ENCODE results near the gene GINS2. TPM values are rescaled to one million over a fixed set of nuclear protein-coding genes. Genes with fewer than 3 reads are reported as not detected.

GINS2 gene
- total RNA-seq, 3 donors from 2014 or later, result 0.66 to 3.1 (median 1.1) TPM

DNA sequence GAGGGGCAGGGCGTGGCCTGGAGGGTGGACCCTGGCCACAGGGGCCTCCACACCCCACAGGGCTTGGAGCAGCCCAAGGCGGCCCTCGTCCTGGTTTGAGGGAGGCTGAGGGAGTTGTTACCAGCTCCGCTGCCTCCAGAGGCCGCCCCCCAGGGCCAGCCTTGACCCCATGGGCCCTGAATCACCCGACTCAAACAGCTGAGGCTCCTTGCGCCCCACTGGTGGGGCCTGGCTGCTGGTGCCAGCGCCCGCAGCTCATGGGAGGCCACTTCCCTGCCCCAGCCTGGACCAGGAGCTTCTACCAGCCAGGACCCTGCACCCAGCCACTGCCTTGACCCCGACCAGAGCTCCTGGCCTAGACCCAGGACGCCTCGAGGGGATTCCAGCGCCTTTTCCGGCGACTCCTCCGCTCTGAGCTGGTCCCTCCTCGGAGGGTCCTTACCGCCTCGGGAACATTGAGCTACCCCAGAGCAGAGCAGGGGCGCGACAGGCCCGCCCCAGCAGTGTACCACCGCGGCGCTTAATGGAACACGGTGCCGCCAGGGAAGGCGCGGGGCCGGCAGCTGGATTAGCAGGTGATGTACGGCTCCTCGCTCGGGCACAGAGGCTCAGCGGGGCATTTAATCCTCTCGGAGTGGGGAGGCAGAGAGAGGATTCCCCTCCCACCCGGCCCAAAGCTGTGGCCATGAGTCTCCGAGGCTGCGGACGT, 38.5 kb downstream of the GINS2 start:
- intact Hi-C loops (cut with DNase I; ENCODE audit: low total_unique reads), result loop anchor here (5.0 kb wide), 1 partner anchor 943 kb away; no protein-coding TSS in a partner anchor
- H3K4me3 ChIP-seq, result peak overlapping the region in 1 of 3 donors; percentile 46
- no peaks in the 10 kb centered on the region for H3K36me3 ChIP-seq
- H3K27me3 ChIP-seq, result no peaks in the 10 kb centered on the region
- peaks cover 0 to 7% of the 10 kb centered on the region in 2 donors for H3K4me1 ChIP-seq
- H3K27ac ChIP-seq, result peak overlapping the region in 1 of 2 donors; percentile 58
- TF ChIP-seq, protein P1, sequence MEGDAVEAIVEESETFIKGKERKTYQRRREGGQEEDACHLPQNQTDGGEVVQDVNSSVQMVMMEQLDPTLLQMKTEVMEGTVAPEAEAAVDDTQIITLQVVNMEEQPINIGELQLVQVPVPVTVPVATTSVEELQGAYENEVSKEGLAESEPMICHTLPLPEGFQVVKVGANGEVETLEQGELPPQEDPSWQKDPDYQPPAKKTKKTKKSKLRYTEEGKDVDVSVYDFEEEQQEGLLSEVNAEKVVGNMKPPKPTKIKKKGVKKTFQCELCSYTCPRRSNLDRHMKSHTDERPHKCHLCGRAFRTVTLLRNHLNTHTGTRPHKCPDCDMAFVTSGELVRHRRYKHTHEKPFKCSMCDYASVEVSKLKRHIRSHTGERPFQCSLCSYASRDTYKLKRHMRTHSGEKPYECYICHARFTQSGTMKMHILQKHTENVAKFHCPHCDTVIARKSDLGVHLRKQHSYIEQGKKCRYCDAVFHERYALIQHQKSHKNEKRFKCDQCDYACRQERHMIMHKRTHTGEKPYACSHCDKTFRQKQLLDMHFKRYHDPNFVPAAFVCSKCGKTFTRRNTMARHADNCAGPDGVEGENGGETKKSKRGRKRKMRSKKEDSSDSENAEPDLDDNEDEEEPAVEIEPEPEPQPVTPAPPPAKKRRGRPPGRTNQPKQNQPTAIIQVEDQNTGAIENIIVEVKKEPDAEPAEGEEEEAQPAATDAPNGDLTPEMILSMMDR (IDR thresholded peaks at IDR 0.05), result no peak
- TF ChIP-seq POLR2AphosphoS5 (IDR thresholded peaks at IDR 0.05), result no peak
- no peaks in the 10 kb centered on the region for H3K9me3 ChIP-seq
- DNase-seq (ENCODE audit: low spot score in 2 of 2), result no peak

DNA sequence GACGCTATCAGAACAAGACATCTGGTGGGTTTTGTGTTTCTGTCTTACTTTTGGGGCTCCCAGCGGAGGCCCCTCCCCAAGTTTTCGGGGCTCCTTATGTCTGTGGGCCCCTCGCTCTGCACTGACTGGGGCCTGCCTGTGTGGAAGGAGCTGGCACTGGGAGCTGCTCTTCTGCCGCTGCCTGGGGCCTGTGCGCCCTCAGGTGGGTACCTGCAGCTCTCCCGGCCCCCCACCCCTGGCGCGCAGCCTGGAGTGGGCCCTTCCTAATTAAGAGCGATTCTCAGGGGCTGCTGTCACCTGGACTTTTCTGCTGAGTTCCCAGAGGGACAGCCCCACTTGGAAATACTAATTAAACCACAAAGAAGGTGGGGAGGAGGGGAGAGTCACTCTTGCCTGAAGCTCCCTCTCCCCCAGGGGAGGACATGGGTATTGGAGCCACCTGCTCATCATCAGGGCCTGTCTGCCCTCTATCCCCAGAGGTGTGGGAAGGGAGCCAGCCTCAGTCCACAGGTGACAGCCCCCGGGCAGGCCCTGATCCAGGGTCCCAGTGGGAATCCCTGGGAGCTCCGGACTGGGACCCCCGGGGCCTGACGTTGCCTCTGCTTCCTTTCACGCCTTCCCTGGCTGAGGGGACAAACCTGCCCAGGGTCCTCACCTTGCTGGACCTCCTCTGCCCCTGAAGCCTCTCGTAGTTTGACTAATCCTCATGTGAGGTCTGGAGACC, 39.2 kb downstream of the GINS2 start:
- H3K36me3 ChIP-seq, result no peaks in the 10 kb centered on the region
- TF ChIP-seq POLR2A (IDR thresholded peaks at IDR 0.05) (no peak), POLR2AphosphoS5 (IDR thresholded peaks at IDR 0.05) (no peak)
- TF ChIP-seq, protein P1 (IDR thresholded peaks at IDR 0.05), result no peak
- intact Hi-C loops (cut with DNase I; ENCODE audit: low total_unique reads), result loop anchor here (5.0 kb wide), 1 partner anchor 942 kb away; no protein-coding TSS in a partner anchor

DNA sequence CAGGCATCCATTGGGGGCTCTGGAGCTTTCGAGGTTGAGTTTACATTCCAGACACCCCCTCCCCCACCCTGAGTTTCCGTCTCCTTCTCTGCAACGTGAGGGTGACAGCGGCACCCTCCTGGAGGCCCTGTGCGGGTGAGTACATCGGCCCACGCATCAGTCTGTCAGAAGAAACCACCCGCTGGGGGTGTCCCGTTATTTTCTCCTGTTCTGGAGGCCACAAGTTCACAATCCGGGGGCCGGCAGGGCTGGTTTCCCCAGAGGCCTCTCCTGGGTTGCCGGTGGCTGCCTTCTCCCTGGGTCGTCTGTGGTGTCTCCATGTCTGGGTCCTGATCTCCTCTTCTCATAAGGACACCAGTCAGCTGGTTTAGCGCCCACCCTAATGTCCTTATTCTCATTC, 39.9 kb downstream of the GINS2 start:
- TF ChIP-seq, protein P1 (IDR thresholded peaks at IDR 0.05), result no peak
- TF ChIP-seq POLR2A (IDR thresholded peaks at IDR 0.05), result no peak
- intact Hi-C loops (cut with DNase I; ENCODE audit: low total_unique reads), result no loop called here
- Histone ChIP-seq H3K4me3 (no peak overlapping the region), H3K9me3 (no peaks in the 10 kb centered on the region), H3K27me3 (no peaks in the 10 kb centered on the region), H3K27ac (no peak overlapping the region), H3K36me3 (no peaks in the 10 kb centered on the region), H3K4me1 (peaks cover 0 to 7% of the 10 kb centered on the region in 2 donors)
- no peak for DNase-seq (ENCODE audit: low spot score in 2 of 2)

More for the DNA sequence above, 39.2 kb downstream of the GINS2 start:
- H3K4me1 ChIP-seq, result peaks cover 0 to 7% of the 10 kb centered on the region in 2 donors
- no peaks in the 10 kb centered on the region for H3K27me3 ChIP-seq
- H3K4me3 ChIP-seq, result no peak overlapping the region
- H3K27ac ChIP-seq, result peak overlapping the region in 1 of 2 donors; percentile 58
- H3K9me3 ChIP-seq, result no peaks in the 10 kb centered on the region
- no peak for DNase-seq (ENCODE audit: low spot score in 2 of 2)

DNA sequence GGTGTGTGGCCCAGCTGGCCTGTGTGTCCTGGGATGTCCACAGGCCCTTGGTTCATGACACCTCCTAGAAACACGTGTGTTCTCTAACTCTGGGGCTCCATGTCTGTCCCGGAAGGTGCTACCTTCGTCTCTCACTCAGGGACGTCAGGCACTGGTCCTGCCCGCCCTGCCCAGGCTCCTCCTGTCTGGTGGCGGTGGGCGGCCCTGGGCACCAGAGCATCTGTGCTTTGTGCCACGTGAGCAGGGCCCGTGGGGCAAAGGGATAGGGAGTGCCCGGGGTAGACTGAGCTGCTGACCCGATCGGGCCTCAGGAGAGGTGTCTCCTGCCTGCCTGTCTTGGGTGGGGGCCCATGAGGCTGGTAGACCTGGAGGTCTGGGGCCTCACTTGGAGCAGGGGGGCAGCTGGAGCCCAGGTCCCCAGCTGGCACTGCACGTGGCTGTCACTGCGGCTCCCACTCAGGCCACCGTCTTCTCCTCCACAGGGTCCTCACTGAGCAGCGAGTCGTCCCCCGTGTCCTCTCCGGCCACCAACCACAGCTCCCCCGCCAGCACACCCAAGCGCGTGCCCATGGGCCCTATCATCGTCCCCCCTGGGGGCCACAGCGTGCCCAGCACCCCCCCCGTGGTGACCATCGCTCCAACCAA, 40.6 kb downstream of the GINS2 start:
- no peak for DNase-seq (ENCODE audit: low spot score in 2 of 2)
- intact Hi-C loops (cut with DNase I; ENCODE audit: low total_unique reads), result no loop called here
- Histone ChIP-seq H3K9me3 (no peaks in the 10 kb centered on the region), H3K4me3 (no peak overlapping the region), H3K4me1 (peaks cover 0 to 7% of the 10 kb centered on the region in 2 donors), H3K27ac (no peak overlapping the region), H3K36me3 (no peaks in the 10 kb centered on the region), H3K27me3 (no peaks in the 10 kb centered on the region)
- TF ChIP-seq POLR2A (IDR thresholded peaks at IDR 0.05), result no peak
- TF ChIP-seq, protein P1 (IDR thresholded peaks at IDR 0.05), result no peak

DNA sequence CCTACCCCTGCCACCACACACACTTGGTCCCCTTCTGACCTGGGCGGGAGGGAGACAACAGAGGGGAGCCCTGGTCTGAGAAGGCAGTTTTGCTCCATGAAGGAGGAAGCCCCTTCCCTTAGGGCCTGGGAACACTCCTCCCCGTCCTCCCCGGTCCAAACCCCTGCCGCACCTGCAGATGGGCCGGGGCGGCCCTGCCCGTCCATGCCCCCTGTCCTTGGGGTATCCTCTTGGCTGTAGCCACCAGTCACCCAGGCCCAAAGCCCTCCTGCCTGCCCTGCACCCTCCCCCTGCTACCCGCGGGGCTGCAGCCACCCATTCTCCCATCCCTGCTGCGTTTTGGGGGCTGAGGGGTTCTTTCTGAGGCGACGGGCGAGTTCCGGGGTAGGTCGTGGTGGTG, 41.8 kb downstream of the GINS2 start:
- no peaks in the 10 kb centered on the region for H3K27me3 ChIP-seq
- H3K36me3 ChIP-seq, result no peaks in the 10 kb centered on the region
- H3K4me1 ChIP-seq, result peaks cover 0 to 7% of the 10 kb centered on the region in 2 donors
- no peaks in the 10 kb centered on the region for H3K9me3 ChIP-seq
- TF ChIP-seq POLR2A (IDR thresholded peaks at IDR 0.05) (no peak), POLR2AphosphoS5 (IDR thresholded peaks at IDR 0.05) (no peak)
- TF ChIP-seq, protein P1 (IDR thresholded peaks at IDR 0.05), result no peak
- no peak overlapping the region for H3K4me3 ChIP-seq
- intact Hi-C loops (cut with DNase I; ENCODE audit: low total_unique reads), result no loop called here
- no peak overlapping the region for H3K27ac ChIP-seq
- DNase-seq (ENCODE audit: low spot score in 2 of 2), result no peak

Data from breast epithelium (tissue), 4 donors.